CD14-positive monocyte (primary cell): Measurements from ENCODE around the gene TEAD4. TPM values are rescaled to one million over a fixed set of nuclear protein-coding genes. Genes with fewer than 3 reads are reported as not detected.

Source experiments
- DNase-seq, 3 donors: peaks; one replicate each; pipeline ENCODE4 v3.0.0-alpha.2; 2011 to 2022
- H2AFZ ChIP-seq: 2 replicates; pipeline ENCODE4 v1.6.0; 2012; ENCODE audit warnings: mild to moderate bottlenecking, low read depth, low read length, inconsistent platforms; ENCODE audit not compliant: insufficient read depth, poor library complexity, severe bottlenecking
- H3K27ac ChIP-seq, 2 donors: 1 replicate in 1 of 2; 2 replicates in 1 of 2; pipeline ENCODE4 v1.5.1; 2012 to 2013; ENCODE audit warnings: low read length in 2 of 2, control low read depth in 1 of 2, inconsistent platforms in 1 of 2, low read depth in 1 of 2, mild to moderate bottlenecking in 1 of 2
- H3K27me3 ChIP-seq, 2 donors: one replicate each; pipeline versions ENCODE4 v1.6.0 to v1.6.1; 2011 to 2013; ENCODE audit warnings: low read length in 2 of 2; ENCODE audit not compliant: control insufficient read depth in 2 of 2, insufficient read depth in 2 of 2
- H3K36me3 ChIP-seq, 2 donors: replicated peaks in 1 of 2; 1 replicate in 1 of 2; 2 replicates in 1 of 2; pipeline versions ENCODE4 v1.5.1 to v1.6.1; 2012 to 2013; ENCODE audit warnings: low read length in 2 of 2, control low read depth in 1 of 2, inconsistent platforms in 1 of 2, mild to moderate bottlenecking in 1 of 2; ENCODE audit not compliant: insufficient read depth in 2 of 2, control insufficient read depth in 1 of 2
- H3K4me1 ChIP-seq, 2 donors: 1 replicate in 1 of 2; 2 replicates in 1 of 2; pipeline versions ENCODE4 v1.5.1 to v1.6.1; 2012 to 2013; ENCODE audit warnings: low read length in 2 of 2, control low read depth in 1 of 2, inconsistent platforms in 1 of 2, mild to moderate bottlenecking in 1 of 2, moderate library complexity in 1 of 2; ENCODE audit not compliant: insufficient read depth in 2 of 2, control insufficient read depth in 1 of 2
- H3K4me2 ChIP-seq: replicated peaks from 2 replicates; pipeline ENCODE3; 2012; ENCODE audit warnings: low read length, moderate library complexity, mild to moderate bottlenecking; ENCODE audit not compliant: poor library complexity, severe bottlenecking; ENCODE audit errors: extremely low read depth
- H3K4me3 ChIP-seq, 3 experiments: fragments of 200-600 bp in 1 of 3; sonication (generic) in 1 of 3; replicated peaks in 1 of 3; 1 replicate in 2 of 3; 2 replicates in 1 of 3; pipeline ENCODE4 v1.5.1; 2011 to 2013; ENCODE audit warnings: low read length in 3 of 3, mild to moderate bottlenecking in 3 of 3, control low read depth in 2 of 3, low read depth in 2 of 3, inconsistent platforms in 1 of 3, moderate library complexity in 1 of 3
- H3K79me2 ChIP-seq: 2 replicates; pipeline ENCODE4 v1.6.0; 2012; ENCODE audit warnings: mild to moderate bottlenecking, control low read depth, inconsistent platforms, low read length, moderate library complexity; ENCODE audit not compliant: insufficient read depth
- H3K9ac ChIP-seq: 2 replicates; pipeline ENCODE4 v1.6.0; 2017; ENCODE audit warnings: low read length, mild to moderate bottlenecking; ENCODE audit not compliant: insufficient read depth, poor library complexity, severe bottlenecking
- H3K9me3 ChIP-seq, 2 donors: replicated peaks in 1 of 2; 1 replicate in 1 of 2; 2 replicates in 1 of 2; pipeline versions ENCODE4 v1.5.1 to v1.6.1; 2012 to 2013; ENCODE audit warnings: low read length in 2 of 2, control low read depth in 1 of 2; ENCODE audit not compliant: control insufficient read depth in 1 of 2, insufficient read depth in 1 of 2
- H4K20me1 ChIP-seq: 2 replicates; pipeline ENCODE4 v1.6.0; 2012; ENCODE audit warnings: mild to moderate bottlenecking, low read length, control low read depth, moderate library complexity; ENCODE audit not compliant: insufficient read depth
- H3K27ac Mint-ChIP-seq, 7 donors: one replicate each; pipeline ENCODE4 v1.8.0; 2020; ENCODE audit warnings: mild to moderate bottlenecking in 7 of 7, mixed read lengths in 7 of 7, moderate library complexity in 6 of 7, inconsistent platforms in 2 of 7
- H3K27me3 Mint-ChIP-seq, 3 donors: one replicate each; pipeline ENCODE4 v1.8.0; 2021 to 2022; ENCODE audit warnings: low read depth in 3 of 3, mild to moderate bottlenecking in 3 of 3, mixed read lengths in 3 of 3, moderate library complexity in 3 of 3, inconsistent platforms in 1 of 3
- H3K36me3 Mint-ChIP-seq, 2 donors: one replicate each; pipeline ENCODE4 v1.8.0; 2020; ENCODE audit warnings: mixed read lengths in 2 of 2, inconsistent platforms in 1 of 2, mild to moderate bottlenecking in 1 of 2
- H3K4me1 Mint-ChIP-seq: one replicate; pipeline ENCODE4 v1.8.0; 2020; ENCODE audit warnings: mild to moderate bottlenecking, mixed read lengths
- H3K4me3 Mint-ChIP-seq, 2 donors: one replicate each; pipeline ENCODE4 v1.8.0; 2020; ENCODE audit warnings: mild to moderate bottlenecking in 2 of 2, mixed read lengths in 2 of 2, moderate library complexity in 1 of 2
- H3K9me3 Mint-ChIP-seq, 7 donors: one replicate each; pipeline ENCODE4 v1.8.0; 2020 to 2022; ENCODE audit warnings: mixed read lengths in 7 of 7, mild to moderate bottlenecking in 6 of 7, moderate library complexity in 6 of 7, inconsistent platforms in 2 of 7
- WGBS: methylation state at CpG from one replicate; pipeline ENCODE4 v1.1.5; 2013; ENCODE audit warnings: missing lambda C conversion rate; ENCODE audit not compliant: insufficient coverage; 5-methylcytosine and 5-hydroxymethylcytosine counted together
- intact Hi-C, 2 donors: fragments of 100-400 bp; cut with micrococcal nuclease; formaldehyde crosslinking; loops; one replicate each; pipeline versions ENCODE4 v1.15.0 to v1.15.1; 2023
- polyA plus RNA-seq, 3 donors: library from polyadenylated mRNA; depleted of rRNA in 1 of 3; unstranded in 2 of 3; stranded (reverse) in 1 of 3; fragments of 300-500 nt in 2 of 3; fragments of >200 nt in 1 of 3; fragmentation: Illumina TruSeq in 2 of 3; gene quantifications; 1 replicate in 2 of 3; 2 replicates in 1 of 3; pipeline ENCODE4 v1.2.3, GENCODE V29; 2012 to 2021
- TF ChIP-seq, protein P1 (sequence below): fragments of 200-600 bp; IDR thresholded peaks from one replicate; pipeline ENCODE4 v1.8.0; 2022; ENCODE audit warnings: antibody characterized with exemption, mild to moderate bottlenecking

TEAD4 gene
- polyA plus RNA-seq, 3 donors = not detected

DNA sequence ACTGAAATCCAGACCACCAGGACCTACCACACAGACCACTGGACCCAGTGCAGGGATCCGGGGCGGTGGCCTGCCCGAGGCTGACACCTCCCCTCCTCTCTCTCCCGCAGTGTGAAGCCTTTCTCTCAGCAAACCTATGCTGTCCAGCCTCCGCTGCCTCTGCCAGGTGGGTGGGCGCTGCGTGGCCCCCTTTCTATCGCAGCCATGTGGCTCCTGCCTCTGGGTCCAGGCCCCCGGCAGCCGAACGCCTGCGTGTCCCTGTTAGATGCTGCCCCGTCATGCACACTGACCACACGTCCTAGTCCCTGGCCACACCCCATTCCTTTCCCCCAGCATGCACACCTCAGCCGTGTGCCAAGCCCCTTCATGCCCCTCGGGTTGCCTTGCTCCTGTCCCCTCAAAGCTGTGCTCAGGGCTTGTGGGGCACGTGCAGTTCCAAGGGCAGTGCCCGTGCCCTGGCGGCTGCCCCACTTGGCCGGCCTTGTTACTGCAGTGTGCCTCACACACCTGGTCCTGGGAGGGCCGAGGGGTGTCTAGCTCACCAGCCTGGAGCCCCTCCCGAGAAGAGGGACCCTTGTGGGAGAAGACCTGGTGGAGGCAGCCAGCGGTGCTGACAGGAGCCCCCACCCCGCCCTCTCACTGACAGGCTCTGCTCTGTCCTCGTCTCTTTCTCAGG, 59.9 kb downstream of the TEAD4 start:
- H3K4me2 ChIP-seq = no peak overlapping the region
- H3K27ac ChIP-seq = no peak overlapping the region
- no peak for DNase-seq
- no peaks in the 10 kb centered on the region for H3K79me2 ChIP-seq
- no peak overlapping the region for H3K9ac ChIP-seq
- H3K27ac Mint-ChIP-seq = no peak overlapping the region
- no peak overlapping the region for H2AFZ ChIP-seq
- peaks cover 4% of the 10 kb centered on the region for H3K4me1 Mint-ChIP-seq
- no peaks in the 10 kb centered on the region for H3K9me3 ChIP-seq
- no peaks in the 10 kb centered on the region for H3K9me3 Mint-ChIP-seq
- TF ChIP-seq, protein P1, sequence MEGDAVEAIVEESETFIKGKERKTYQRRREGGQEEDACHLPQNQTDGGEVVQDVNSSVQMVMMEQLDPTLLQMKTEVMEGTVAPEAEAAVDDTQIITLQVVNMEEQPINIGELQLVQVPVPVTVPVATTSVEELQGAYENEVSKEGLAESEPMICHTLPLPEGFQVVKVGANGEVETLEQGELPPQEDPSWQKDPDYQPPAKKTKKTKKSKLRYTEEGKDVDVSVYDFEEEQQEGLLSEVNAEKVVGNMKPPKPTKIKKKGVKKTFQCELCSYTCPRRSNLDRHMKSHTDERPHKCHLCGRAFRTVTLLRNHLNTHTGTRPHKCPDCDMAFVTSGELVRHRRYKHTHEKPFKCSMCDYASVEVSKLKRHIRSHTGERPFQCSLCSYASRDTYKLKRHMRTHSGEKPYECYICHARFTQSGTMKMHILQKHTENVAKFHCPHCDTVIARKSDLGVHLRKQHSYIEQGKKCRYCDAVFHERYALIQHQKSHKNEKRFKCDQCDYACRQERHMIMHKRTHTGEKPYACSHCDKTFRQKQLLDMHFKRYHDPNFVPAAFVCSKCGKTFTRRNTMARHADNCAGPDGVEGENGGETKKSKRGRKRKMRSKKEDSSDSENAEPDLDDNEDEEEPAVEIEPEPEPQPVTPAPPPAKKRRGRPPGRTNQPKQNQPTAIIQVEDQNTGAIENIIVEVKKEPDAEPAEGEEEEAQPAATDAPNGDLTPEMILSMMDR = no peak
- intact Hi-C loops = no loop called here
- no peaks in the 10 kb centered on the region for H4K20me1 ChIP-seq
- peaks cover 0 to 2% of the 10 kb centered on the region in 2 donors for H3K4me1 ChIP-seq
- no peaks in the 10 kb centered on the region for H3K36me3 ChIP-seq
- no peak overlapping the region for H3K4me3 ChIP-seq
- peaks cover 1 to 15% (median 5%) of the 10 kb centered on the region in 3 donors for H3K27me3 Mint-ChIP-seq
- no peak overlapping the region for H3K4me3 Mint-ChIP-seq
- peaks cover 0 to 2% of the 10 kb centered on the region in 2 donors for H3K27me3 ChIP-seq
- WGBS = 91% methylated on average over 24 of the region's 25 CpGs
- H3K36me3 Mint-ChIP-seq = no peaks in the 10 kb centered on the region

DNA sequence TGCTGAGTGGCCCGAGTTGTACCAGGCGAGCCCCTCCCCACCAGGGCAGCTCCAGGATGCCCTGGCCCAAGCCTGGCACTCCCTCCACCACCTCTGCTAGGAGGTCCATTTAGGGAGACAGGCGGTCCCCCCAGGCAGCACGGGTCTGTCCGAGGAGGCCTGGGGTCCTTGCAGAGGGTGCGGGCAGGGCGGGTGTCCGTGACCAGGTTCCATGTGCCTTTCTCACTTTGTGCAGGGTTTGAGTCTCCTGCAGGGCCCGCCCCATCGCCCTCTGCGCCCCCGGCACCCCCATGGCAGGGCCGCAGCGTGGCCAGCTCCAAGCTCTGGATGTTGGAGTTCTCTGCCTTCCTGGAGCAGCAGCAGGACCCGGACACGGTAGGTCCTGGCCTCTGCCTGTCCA, 61.2 kb downstream of the TEAD4 start:
- no peak overlapping the region for H3K9ac ChIP-seq
- WGBS = 96% methylated on average over 16 of the region's 16 CpGs
- no peaks in the 10 kb centered on the region for H3K79me2 ChIP-seq
- H3K9me3 ChIP-seq = no peaks in the 10 kb centered on the region
- DNase-seq = no peak
- no peaks in the 10 kb centered on the region for H3K27me3 ChIP-seq
- no peak overlapping the region for H3K4me2 ChIP-seq
- Mint-ChIP-seq H3K4me3 (no peak overlapping the region), H3K27ac (no peak overlapping the region), H3K9me3 (no peaks in the 10 kb centered on the region), H3K4me1 (no peaks in the 10 kb centered on the region), H3K36me3 (no peaks in the 10 kb centered on the region), H3K27me3 (peaks cover 1 to 8% (median 6%) of the 10 kb centered on the region in 3 donors)
- H3K27ac ChIP-seq = no peak overlapping the region
- TF ChIP-seq, protein P1 = no peak
- H3K4me3 ChIP-seq = no peak overlapping the region
- H3K36me3 ChIP-seq = no peaks in the 10 kb centered on the region
- intact Hi-C loops = no loop called here
- H3K4me1 ChIP-seq = no peaks in the 10 kb centered on the region
- no peak overlapping the region for H2AFZ ChIP-seq
- no peaks in the 10 kb centered on the region for H4K20me1 ChIP-seq
